Mucosa of descending colon (tissue), 3 donors: Measurements from ENCODE around the gene TTLL12. TPM values are rescaled to one million over a fixed set of nuclear protein-coding genes. Genes with fewer than 3 reads are reported as not detected.

Experiments
- ATAC-seq: fragments of 200-7000 bp; cut with Tn5 transposase; one replicate; pipeline ENCODE4 v1.9.1; 2020; ENCODE audit warnings: mild to moderate bottlenecking, moderate library complexity
- DNase-seq, 3 donors: peaks; one replicate each; pipeline ENCODE4 v3.0.0-alpha.2; 2020
- H3K36me3 ChIP-seq: fragments of 200-600 bp; one replicate; pipeline ENCODE4 v1.8.0; 2021; ENCODE audit warnings: low read depth, mild to moderate bottlenecking
- H3K4me1 ChIP-seq: fragments of 200-600 bp; one replicate; pipeline ENCODE4 v1.8.0; 2021; ENCODE audit warnings: low read depth, mild to moderate bottlenecking
- H3K4me3 ChIP-seq: fragments of 200-600 bp; one replicate; pipeline ENCODE4 v1.8.0; 2021; ENCODE audit warnings: mild to moderate bottlenecking
- H3K9me3 ChIP-seq: fragments of 200-600 bp; one replicate; pipeline ENCODE4 v1.8.0; 2021; ENCODE audit warnings: mild to moderate bottlenecking
- intact Hi-C, 2 donors: fragments of 100-400 bp; cut with DNase I in 1 of 2; cut with micrococcal nuclease in 1 of 2; formaldehyde crosslinking; loops; one replicate each; pipeline versions ENCODE4 v1.11.0 to v1.11.1; 2022; cut with DNase I, micrococcal nuclease
- total RNA-seq, 3 donors: library from RNA; stranded (reverse); fragmentation: NEBNext Ultra II Directional in 2 of 3; extraction: Animal tissue kit (Norgen Biotek cat#: 25700) in 2 of 3; gene quantifications; one replicate each; pipeline versions ENCODE4 v1.2.1 to v1.2.4, GENCODE V29; 2021 to 2023
- TF ChIP-seq, protein P1 (sequence below): fragments of 200-600 bp; IDR thresholded peaks from one replicate; pipeline ENCODE4 v1.8.0; 2022; ENCODE audit warnings: antibody characterized with exemption, mild to moderate bottlenecking
- donor health status: DM: no; HTN: no; CAD: no; lungs with moderate emphysema.
- donor health status: DM: no; HTN: no; CAD: no.
- donor health status: DM: no; HTN: yes; CAD: no.

TTLL12 gene
- total RNA-seq, 3 donors from 2014 or later, result 47.6 to 95.2 (median 90.1) TPM

DNA sequence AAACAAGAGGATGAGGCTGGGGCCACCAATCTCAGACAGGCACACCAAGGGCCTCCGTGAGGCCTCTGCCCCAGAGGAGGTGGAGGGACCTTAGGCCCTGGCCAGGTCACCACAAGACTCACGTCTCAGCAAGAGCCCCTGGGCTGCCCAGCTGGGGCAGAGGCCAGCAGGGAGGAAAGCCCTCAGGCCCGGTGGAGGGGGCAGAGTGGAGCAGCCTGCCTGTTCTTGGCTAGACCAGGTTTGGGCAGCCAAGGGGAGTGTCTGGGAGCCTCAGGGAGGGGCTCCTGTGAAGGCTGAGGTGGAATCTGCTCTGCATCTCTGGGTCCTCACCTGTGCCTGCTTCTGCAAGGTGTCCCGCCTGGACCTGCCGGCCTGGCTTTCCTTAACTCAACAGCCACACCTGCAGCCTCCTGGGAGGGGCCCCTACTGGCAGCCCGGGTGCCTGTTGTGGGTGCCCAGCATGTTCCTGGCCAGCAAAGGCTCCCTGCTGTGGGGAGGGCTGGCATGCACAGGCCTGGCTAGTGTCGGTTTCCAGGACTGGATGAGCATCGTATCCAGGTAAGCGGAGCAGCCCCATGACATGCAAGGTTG, 11.9 kb downstream of the TTLL12 start:
- ATAC-seq, result no peak
- intact Hi-C loops, result no loop called here
- H3K4me1 ChIP-seq, result peaks cover 4% of the 10 kb centered on the region
- peak in 2 of 3 donors; percentile 36 to 46 for DNase-seq
- H3K9me3 ChIP-seq, result no peaks in the 10 kb centered on the region
- no peaks in the 10 kb centered on the region for H3K36me3 ChIP-seq
- H3K4me3 ChIP-seq, result no peak overlapping the region
- TF ChIP-seq, protein P1, sequence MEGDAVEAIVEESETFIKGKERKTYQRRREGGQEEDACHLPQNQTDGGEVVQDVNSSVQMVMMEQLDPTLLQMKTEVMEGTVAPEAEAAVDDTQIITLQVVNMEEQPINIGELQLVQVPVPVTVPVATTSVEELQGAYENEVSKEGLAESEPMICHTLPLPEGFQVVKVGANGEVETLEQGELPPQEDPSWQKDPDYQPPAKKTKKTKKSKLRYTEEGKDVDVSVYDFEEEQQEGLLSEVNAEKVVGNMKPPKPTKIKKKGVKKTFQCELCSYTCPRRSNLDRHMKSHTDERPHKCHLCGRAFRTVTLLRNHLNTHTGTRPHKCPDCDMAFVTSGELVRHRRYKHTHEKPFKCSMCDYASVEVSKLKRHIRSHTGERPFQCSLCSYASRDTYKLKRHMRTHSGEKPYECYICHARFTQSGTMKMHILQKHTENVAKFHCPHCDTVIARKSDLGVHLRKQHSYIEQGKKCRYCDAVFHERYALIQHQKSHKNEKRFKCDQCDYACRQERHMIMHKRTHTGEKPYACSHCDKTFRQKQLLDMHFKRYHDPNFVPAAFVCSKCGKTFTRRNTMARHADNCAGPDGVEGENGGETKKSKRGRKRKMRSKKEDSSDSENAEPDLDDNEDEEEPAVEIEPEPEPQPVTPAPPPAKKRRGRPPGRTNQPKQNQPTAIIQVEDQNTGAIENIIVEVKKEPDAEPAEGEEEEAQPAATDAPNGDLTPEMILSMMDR, result no peak

GRCh38 chr22:43173976-43174720, 12.8 kb downstream of the TTLL12 start:
- no peaks in the 10 kb centered on the region for H3K9me3 ChIP-seq
- DNase-seq (peak in 1 of 3 donors; percentile 49), ATAC-seq (no peak)
- TF ChIP-seq, protein P1, result no peak
- H3K4me1 ChIP-seq, result peaks cover 11% of the 10 kb centered on the region
- no peak overlapping the region for H3K4me3 ChIP-seq
- intact Hi-C loops, result no loop called here
- no peaks in the 10 kb centered on the region for H3K36me3 ChIP-seq

GRCh38 chr22:43173566-43173965, 13.4 kb downstream of the TTLL12 start:
- H3K36me3 ChIP-seq, result no peaks in the 10 kb centered on the region
- TF ChIP-seq, protein P1, result no peak
- no peak for ATAC-seq
- intact Hi-C loops, result no loop called here
- DNase-seq, result peak in 2 of 3 donors; percentile 28 to 46
- H3K9me3 ChIP-seq, result no peaks in the 10 kb centered on the region
- H3K4me3 ChIP-seq, result no peak overlapping the region
- peaks cover 12% of the 10 kb centered on the region for H3K4me1 ChIP-seq

DNA sequence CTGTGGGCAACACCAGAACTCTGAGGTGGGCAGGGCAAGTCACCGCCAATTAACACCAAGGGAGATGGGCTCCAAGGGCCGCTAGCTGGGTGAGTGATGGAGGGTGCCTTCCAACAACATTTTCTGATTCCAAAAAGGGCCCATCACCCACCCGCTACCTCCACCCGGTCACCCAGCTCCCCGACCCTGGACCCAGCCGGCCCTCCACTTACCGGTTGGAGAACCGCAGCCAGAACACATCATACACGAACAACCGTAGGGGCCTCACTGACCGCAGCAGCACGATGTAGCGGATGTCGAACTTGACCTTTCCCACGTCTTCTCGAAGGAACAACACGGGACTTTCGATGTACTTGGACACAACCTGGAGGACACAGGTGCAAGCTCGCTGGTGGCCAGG, 14.7 kb downstream of the TTLL12 start:
- Histone ChIP-seq H3K4me1 (peaks cover 12% of the 10 kb centered on the region), H3K36me3 (peaks cover 5% of the 10 kb centered on the region), H3K4me3 (no peak overlapping the region), H3K9me3 (no peaks in the 10 kb centered on the region)
- TF ChIP-seq, protein P1, result no peak
- no peak for ATAC-seq
- intact Hi-C loops, result no loop called here
- peak in 1 of 3 donors; percentile 51 for DNase-seq

GRCh38 chr22:43171607-43172006, 15.3 kb downstream of the TTLL12 start:
- H3K4me3 ChIP-seq, result no peak overlapping the region
- intact Hi-C loops, result no loop called here
- peaks cover 12% of the 10 kb centered on the region for H3K4me1 ChIP-seq
- peak; percentile 94 for ATAC-seq
- H3K36me3 ChIP-seq, result peaks cover 5% of the 10 kb centered on the region
- H3K9me3 ChIP-seq, result no peaks in the 10 kb centered on the region
- TF ChIP-seq, protein P1, result no peak
- DNase-seq, result peak; percentile 87 to 92 (median 92)
